ENCODE data around the gene ZNF500. TPM values are rescaled to one million over a fixed set of nuclear protein-coding genes. Genes with fewer than 3 reads are reported as not detected.

The ZNF500 gene
- total RNA-seq, 4 donors from 2014 or later, result 12.6 to 23.3 (median 20.5) TPM

- intact Hi-C loops (cut with DNase I; ENCODE audit: low total_unique reads), result no loop called here
- 92 to 94% methylated on average over 13 to 15 of the region's 16 CpGs for WGBS, 2 donors
- DNase-seq (ENCODE audit: low spot score in 2 of 2), result no peak
- H3K4me3 ChIP-seq (ENCODE audit: low read depth, poor library complexity, severe bottlenecking), result no peak overlapping the region
- no peak for TF ChIP-seq POLR2A (IDR thresholded peaks at IDR 0.05)
- no peak for TF ChIP-seq CTCF (IDR thresholded peaks at IDR 0.05)
These were observed 31.5 kb upstream of the ZNF500 start for GRCh38 chr16:4798456-4798855.

- DNase-seq (ENCODE audit: low spot score in 2 of 2), result no peak
- WGBS, 2 donors, result 88 to 90% methylated on average over 18 to 19 of the region's 22 CpGs
- no peak for TF ChIP-seq CTCF (IDR thresholded peaks at IDR 0.05)
- H3K4me3 ChIP-seq (ENCODE audit: low read depth, poor library complexity, severe bottlenecking), result no peak overlapping the region
- intact Hi-C loops (cut with DNase I; ENCODE audit: low total_unique reads), result no loop called here
These were observed 30.9 kb upstream of the ZNF500 start for GRCh38 chr16:4797805-4798252.

- intact Hi-C loops (cut with DNase I; ENCODE audit: low total_unique reads), result no loop called here
- 85 to 90% methylated on average over 19 to 21 of the region's 21 CpGs for WGBS, 2 donors
- TF ChIP-seq POLR2A (IDR thresholded peaks at IDR 0.05), result no peak
- no peak for TF ChIP-seq CTCF (IDR thresholded peaks at IDR 0.05)
- DNase-seq (ENCODE audit: low spot score in 2 of 2), result no peak
- no peak overlapping the region for H3K4me3 ChIP-seq (ENCODE audit: low read depth, poor library complexity, severe bottlenecking)
These were observed 30.2 kb upstream of the ZNF500 start for GRCh38 chr16:4796982-4797804.

- intact Hi-C loops (cut with DNase I; ENCODE audit: low total_unique reads), result no loop called here
- no peak for DNase-seq (ENCODE audit: low spot score in 2 of 2)
- TF ChIP-seq POLR2A (IDR thresholded peaks at IDR 0.05) (no peak), CTCF (IDR thresholded peaks at IDR 0.05) (no peak)
- 79 to 88% methylated on average over 6 to 29 of the region's 30 CpGs for WGBS, 2 donors
- no peak overlapping the region for H3K4me3 ChIP-seq (ENCODE audit: low read depth, poor library complexity, severe bottlenecking)
These were observed 29.0 kb upstream of the ZNF500 start for GRCh38 chr16:4795828-4796572.

GRCh38 chr16:4795181-4795827 lies 28.3 kb upstream of the ZNF500 start, which contains the start of gene SMIM22:
Gene SMIM22, plus strand, starts transcription at chr16:4795369. Its CDS starts 366 bp downstream, at chr16:4795735.
- intact Hi-C loops (cut with DNase I; ENCODE audit: low total_unique reads), result no loop called here
- 61 to 62% methylated on average over 12 to 14 of the region's 14 CpGs for WGBS, 2 donors
- TF ChIP-seq POLR2A (IDR thresholded peaks at IDR 0.05) (no peak), CTCF (IDR thresholded peaks at IDR 0.05) (no peak)
- DNase-seq (ENCODE audit: low spot score in 2 of 2), result no peak
- H3K4me3 ChIP-seq (ENCODE audit: low read depth, poor library complexity, severe bottlenecking), result no peak within 1 kb of the TSS
